Liver (tissue), 9 donors: Measurements from ENCODE around the gene RAB3IP. TPM values are rescaled to one million over a fixed set of nuclear protein-coding genes. Genes with fewer than 3 reads are reported as not detected.

Source experiments
- DNase-seq: peaks from one replicate; pipeline ENCODE4 v3.0.0-alpha.2; 2017; ENCODE audit warnings: low spot score
- H3K27ac ChIP-seq, 2 donors: one replicate each; pipeline ENCODE4 v1.7.0; 2013; ENCODE audit warnings: inconsistent platforms in 2 of 2, low read length in 2 of 2, control low read depth in 1 of 2, low read depth in 1 of 2, mild to moderate bottlenecking in 1 of 2
- H3K27me3 ChIP-seq, 4 donors: one replicate each; pipeline versions ENCODE4 v1.6.1 to v1.7.0; 2013; ENCODE audit warnings: low read length in 3 of 4, inconsistent platforms in 1 of 4, mild to moderate bottlenecking in 1 of 4, moderate library complexity in 1 of 4; ENCODE audit not compliant: control insufficient read depth in 4 of 4, insufficient read depth in 4 of 4
- H3K36me3 ChIP-seq, 4 donors: one replicate each; pipeline versions ENCODE4 v1.6.1 to v1.7.0; 2013; ENCODE audit warnings: low read length in 3 of 4, mild to moderate bottlenecking in 3 of 4, low read depth in 1 of 4, moderate library complexity in 1 of 4; ENCODE audit not compliant: control insufficient read depth in 4 of 4, insufficient read depth in 3 of 4
- H3K4me1 ChIP-seq, 4 donors: one replicate each; pipeline versions ENCODE4 v1.6.1 to v1.7.0; 2013; ENCODE audit warnings: low read length in 3 of 4, mild to moderate bottlenecking in 3 of 4, moderate library complexity in 1 of 4; ENCODE audit not compliant: control insufficient read depth in 4 of 4, insufficient read depth in 4 of 4
- H3K4me3 ChIP-seq, 3 donors: one replicate each; pipeline versions ENCODE4 v1.6.1 to v1.7.0; 2013; ENCODE audit warnings: low read length in 3 of 3, control low read depth in 1 of 3, low read depth in 1 of 3, mild to moderate bottlenecking in 1 of 3
- H3K9ac ChIP-seq, 2 donors: one replicate each; pipeline ENCODE4 v1.7.0; 2013; ENCODE audit warnings: low read length in 2 of 2, mild to moderate bottlenecking in 2 of 2, moderate library complexity in 2 of 2, control low read depth in 1 of 2, low read depth in 1 of 2
- H3K9me3 ChIP-seq, 4 donors: one replicate each; pipeline versions ENCODE4 v1.6.1 to v1.7.0; 2013; ENCODE audit warnings: low read length in 3 of 4; ENCODE audit not compliant: control insufficient read depth in 4 of 4
- ATF3 ChIP-seq: IDR thresholded peaks from 2 replicates; pipeline ENCODE4 v1.6.1; 2016; ENCODE audit warnings: antibody characterized with exemption
- CTCF ChIP-seq: fragments of 150-350 bp; IDR thresholded peaks from 2 replicates; pipeline ENCODE4 v1.5.1; 2017; ENCODE audit warnings: improper control_type of control experiment, low read depth, low read length; ENCODE audit not compliant: missing input control
- EGR1 ChIP-seq, 2 donors: IDR thresholded peaks; 2 replicates each; pipeline ENCODE4 v1.6.1; 2016 to 2018; ENCODE audit warnings: antibody characterized with exemption in 2 of 2, low read depth in 2 of 2
- FOXA1 ChIP-seq: IDR thresholded peaks from 2 replicates; pipeline ENCODE4 v1.6.1; 2016; ENCODE audit warnings: antibody characterized with exemption
- FOXA2 ChIP-seq: IDR thresholded peaks from 2 replicates; pipeline ENCODE4 v1.6.1; 2016; ENCODE audit warnings: antibody characterized with exemption
- GABPA ChIP-seq, 2 donors: IDR thresholded peaks in 1 of 2; conservative IDR thresholded peaks in 1 of 2; 2 replicates each; pipeline ENCODE4 v1.6.1; 2016; ENCODE audit warnings: antibody characterized with exemption in 2 of 2, mild to moderate bottlenecking in 1 of 2, moderate library complexity in 1 of 2
- HNF4A ChIP-seq, 2 donors: conservative IDR thresholded peaks; 2 replicates each; pipeline ENCODE4 v1.6.1; 2016; ENCODE audit warnings: antibody characterized with exemption in 2 of 2, mild to moderate bottlenecking in 2 of 2
- HNF4G ChIP-seq: IDR thresholded peaks from 2 replicates; pipeline ENCODE4 v1.6.1; 2016; ENCODE audit warnings: antibody characterized with exemption
- JUND ChIP-seq, 2 donors: IDR thresholded peaks; 2 replicates each; pipeline ENCODE4 v1.6.1; 2016; ENCODE audit warnings: antibody characterized with exemption in 2 of 2
- MAX ChIP-seq: IDR thresholded peaks from 2 replicates; pipeline ENCODE4 v1.6.1; 2016; ENCODE audit warnings: antibody characterized with exemption
- NR2F2 ChIP-seq: IDR thresholded peaks from 2 replicates; pipeline ENCODE4 v1.6.1; 2016; ENCODE audit warnings: antibody characterized with exemption
- RAD21 ChIP-seq, 2 donors: IDR thresholded peaks; 2 replicates each; pipeline ENCODE4 v1.6.1; 2016; ENCODE audit warnings: antibody characterized with exemption in 2 of 2, mild to moderate bottlenecking in 2 of 2
- REST ChIP-seq: IDR thresholded peaks from 2 replicates; pipeline ENCODE4 v1.6.1; 2016; ENCODE audit warnings: antibody characterized with exemption, mild to moderate bottlenecking
- RXRA ChIP-seq, 2 donors: IDR thresholded peaks; 2 replicates each; pipeline ENCODE4 v1.6.1; 2017 to 2018; ENCODE audit warnings: antibody characterized with exemption in 2 of 2, mild to moderate bottlenecking in 1 of 2
- SP1 ChIP-seq: IDR thresholded peaks from 2 replicates; pipeline ENCODE4 v1.6.1; 2018; ENCODE audit warnings: antibody characterized with exemption, mild to moderate bottlenecking
- TAF1 ChIP-seq: conservative IDR thresholded peaks from 2 replicates; pipeline ENCODE4 v1.6.1; 2016; ENCODE audit warnings: antibody characterized with exemption, mild to moderate bottlenecking
- YY1 ChIP-seq: IDR thresholded peaks from 2 replicates; pipeline ENCODE4 v1.6.1; 2016; ENCODE audit warnings: antibody characterized with exemption, mild to moderate bottlenecking
- ZBTB33 ChIP-seq: IDR thresholded peaks from 2 replicates; pipeline ENCODE4 v1.6.1; 2016; ENCODE audit warnings: antibody characterized with exemption
- WGBS: extraction: QIAGEN DNeasy Blood & Tissue Kit; methylation state at CpG from one replicate; pipeline ENCODE4 v1.1.7; 2013; 5-methylcytosine and 5-hydroxymethylcytosine counted together
- polyA plus RNA-seq, 2 donors: library from polyadenylated mRNA; stranded (reverse) in 1 of 2; unstranded in 1 of 2; fragments of 200-250 nt in 1 of 2; fragments of >200 nt in 1 of 2; fragmentation: Nextera tagmentation in 1 of 2; extraction: Ambion mirVana in 1 of 2; gene quantifications; one replicate each; pipeline versions ENCODE4 v1.2.1 to v1.2.3, GENCODE V29; 2013 to 2015
- total RNA-seq, 2 donors: library from RNA; depleted of rRNA; stranded (reverse); fragments of >200 nt; gene quantifications; one replicate each; pipeline ENCODE4 v1.2.3, GENCODE V29; 2014
- donor health status: healthy.
- donor health status: healthy.
- donor health status: healthy.
- donor health status: healthy.
- donor health status: healthy.

Gene RAB3IP
- total and polyA plus RNA-seq, 4 donors, result 5.7 to 35.3 (median 14.3) TPM

GRCh38 chr12:69822201-69822860 lies 83.7 kb downstream of the RAB3IP start:
- H3K27me3 ChIP-seq, result no peaks in the 10 kb centered on the region
- 81% methylated on average over 3 of the region's 3 CpGs for WGBS
- H3K27ac ChIP-seq, result no peak overlapping the region
- TF ChIP-seq TAF1, result no peak
- TF ChIP-seq YY1, result no peak
- TF ChIP-seq EGR1 (IDR thresholded peaks at IDR 0.05; ENCODE audit: low read depth in 2 of 2), result no peak
- TF ChIP-seq REST, result no peak
- TF ChIP-seq HNF4A (conservative IDR thresholded peaks at IDR 0.05), result no peak
- no peak for TF ChIP-seq ATF3
- no peak for TF ChIP-seq NR2F2
- TF ChIP-seq SP1, result no peak
- TF ChIP-seq FOXA1, result no peak
- TF ChIP-seq ZBTB33, result no peak
- TF ChIP-seq MAX, result no peak
- TF ChIP-seq RAD21 (IDR thresholded peaks at IDR 0.05), result no peak
- TF ChIP-seq FOXA2, result no peak
- TF ChIP-seq JUND (IDR thresholded peaks at IDR 0.05), result no peak
- no peak for TF ChIP-seq GABPA (IDR thresholded peaks at IDR 0.05 in 1 of 2, conservative IDR thresholded peaks at IDR 0.05 in 1 of 2)
- no peak for TF ChIP-seq CTCF
- no peak for TF ChIP-seq RXRA (IDR thresholded peaks at IDR 0.05)
- no peak for TF ChIP-seq HNF4G
- no peak overlapping the region for H3K4me3 ChIP-seq
- H3K9ac ChIP-seq, result no peak overlapping the region
- H3K9me3 ChIP-seq, result no peaks in the 10 kb centered on the region
- DNase-seq, result no peak
- no peaks in the 10 kb centered on the region for H3K36me3 ChIP-seq
- H3K4me1 ChIP-seq, result peaks cover 0 to 6% (median 2%) of the 10 kb centered on the region in 4 donors
